Stimulated activated CD4-positive, alpha-beta T cell treated with anti-CD3 and anti-CD28 coated beads, Interleukin-12 subunit alpha, Interleukin-12 subunit beta, amount 100 ng/mL, for 4 hours (primary cell): ENCODE results near the gene CAMK1G.

Experiments used
- DNase-seq: peaks from one replicate; pipeline ENCODE4 v3.0.0-alpha.2; 2020

Gene CAMK1G

DNA sequence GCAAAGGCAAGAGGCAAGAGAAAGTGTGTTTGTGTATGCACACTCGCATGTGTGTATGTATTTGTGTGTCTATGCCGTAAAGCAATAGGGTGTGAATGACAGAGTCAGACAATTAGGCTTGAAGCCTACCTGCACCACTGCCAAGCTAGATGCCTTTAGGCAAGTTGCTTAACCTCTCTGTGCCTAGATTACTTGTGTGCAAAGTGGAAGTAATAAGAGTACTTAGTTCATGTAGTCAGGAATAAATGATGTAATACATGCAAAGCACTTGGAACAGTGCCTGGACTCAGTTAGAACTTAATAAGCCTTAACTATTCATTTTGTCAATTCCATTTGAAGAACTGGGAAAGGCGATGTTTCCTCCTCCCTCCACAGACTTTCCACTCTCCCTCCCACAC, 37.0 kb downstream of the CAMK1G start:
- no peak for DNase-seq

- DNase-seq, result no peak
Observed at GRCh38 chr1:209621286-209621685, 37.8 kb downstream of the CAMK1G start.

DNA sequence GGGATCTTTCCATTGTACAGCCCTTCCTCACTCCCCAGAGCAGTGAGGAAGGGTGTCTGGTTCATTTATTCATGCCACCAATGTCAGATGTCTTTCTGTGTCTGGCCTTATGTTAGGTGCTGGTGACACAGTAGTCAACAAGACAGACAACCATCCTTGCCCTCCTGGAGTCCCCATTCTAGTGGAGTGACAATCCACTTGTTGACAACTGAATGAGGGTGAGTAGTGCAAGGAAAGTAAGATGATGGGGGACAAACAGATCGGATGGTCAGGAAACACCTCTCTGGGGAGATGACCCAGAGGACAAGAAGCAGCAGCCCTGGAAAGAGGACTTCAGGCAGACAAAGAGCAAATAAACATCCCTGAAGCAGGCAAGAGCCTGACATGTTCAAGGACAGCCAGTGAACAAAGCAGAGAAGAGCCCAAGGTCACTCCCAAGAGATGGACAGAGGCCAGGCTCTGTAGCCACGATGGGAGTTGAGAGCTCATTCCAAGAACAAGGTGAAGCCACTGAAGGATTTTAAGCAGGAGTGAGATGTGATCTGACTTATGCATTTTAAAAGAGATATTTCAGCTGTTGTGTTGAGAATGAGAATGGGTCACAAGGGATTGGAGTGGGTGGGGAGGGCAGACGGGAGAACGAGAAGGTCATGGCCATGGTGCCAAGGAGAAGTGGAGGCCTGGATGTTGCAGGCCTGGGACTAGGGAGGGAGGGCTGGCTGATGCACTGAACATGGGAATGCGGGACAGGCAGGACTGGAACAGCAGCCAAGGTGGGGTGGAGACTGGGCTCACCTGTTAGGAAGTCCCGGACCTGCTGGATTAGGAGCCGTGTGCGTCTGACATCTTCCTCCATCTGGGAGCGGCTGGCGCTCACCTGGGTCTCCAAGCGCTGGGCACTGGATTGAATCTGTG, 38.5 kb downstream of the CAMK1G start:
- no peak for DNase-seq

DNA sequence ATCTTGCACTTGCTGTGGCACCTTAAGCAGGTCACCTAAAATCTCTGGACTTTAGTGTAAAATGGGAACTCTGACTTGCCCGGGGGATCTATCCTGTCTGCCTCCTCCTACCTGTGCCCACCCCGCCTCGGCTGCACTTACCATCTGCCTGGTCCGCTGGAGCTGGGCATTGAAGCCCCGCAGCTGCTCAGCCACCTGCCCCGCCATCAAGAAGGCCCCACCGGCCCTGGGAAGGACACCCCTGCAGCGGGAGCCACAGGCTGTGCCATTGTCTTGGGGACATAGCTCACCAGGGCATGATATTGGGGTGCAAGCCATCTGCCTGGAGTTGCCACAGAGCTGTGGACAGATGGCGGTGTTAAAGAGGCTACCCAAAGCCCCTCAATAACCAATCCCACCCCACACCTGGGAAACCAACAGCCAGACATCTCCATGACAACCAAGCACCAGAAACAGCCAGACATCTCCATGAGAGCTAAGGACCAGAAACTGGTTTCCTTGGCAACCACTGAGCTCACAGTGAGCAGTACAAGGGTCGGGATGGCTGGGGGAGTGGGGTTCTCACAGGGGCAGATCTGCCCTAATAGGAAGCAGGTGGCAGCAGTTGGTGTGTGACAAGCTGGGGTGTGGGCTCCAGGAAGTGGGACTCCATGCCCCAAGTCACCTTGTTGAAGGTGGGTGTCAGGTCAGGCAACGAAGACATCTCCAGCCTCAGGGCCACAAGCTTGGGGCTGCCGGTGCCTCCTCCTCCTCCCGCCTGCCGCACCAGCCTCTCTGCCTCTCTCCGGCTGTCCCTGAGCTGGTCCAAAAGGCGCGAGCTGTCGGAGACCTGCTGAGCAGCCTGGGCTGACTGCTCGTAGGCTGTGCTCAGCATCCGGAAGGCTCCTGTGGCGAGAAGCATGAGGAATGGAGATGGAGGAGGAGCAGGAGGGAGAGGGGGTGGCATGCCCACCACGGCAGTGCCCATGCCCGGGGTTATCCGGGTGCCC, 39.6 kb downstream of the CAMK1G start:
- DNase-seq, result no peak

DNA sequence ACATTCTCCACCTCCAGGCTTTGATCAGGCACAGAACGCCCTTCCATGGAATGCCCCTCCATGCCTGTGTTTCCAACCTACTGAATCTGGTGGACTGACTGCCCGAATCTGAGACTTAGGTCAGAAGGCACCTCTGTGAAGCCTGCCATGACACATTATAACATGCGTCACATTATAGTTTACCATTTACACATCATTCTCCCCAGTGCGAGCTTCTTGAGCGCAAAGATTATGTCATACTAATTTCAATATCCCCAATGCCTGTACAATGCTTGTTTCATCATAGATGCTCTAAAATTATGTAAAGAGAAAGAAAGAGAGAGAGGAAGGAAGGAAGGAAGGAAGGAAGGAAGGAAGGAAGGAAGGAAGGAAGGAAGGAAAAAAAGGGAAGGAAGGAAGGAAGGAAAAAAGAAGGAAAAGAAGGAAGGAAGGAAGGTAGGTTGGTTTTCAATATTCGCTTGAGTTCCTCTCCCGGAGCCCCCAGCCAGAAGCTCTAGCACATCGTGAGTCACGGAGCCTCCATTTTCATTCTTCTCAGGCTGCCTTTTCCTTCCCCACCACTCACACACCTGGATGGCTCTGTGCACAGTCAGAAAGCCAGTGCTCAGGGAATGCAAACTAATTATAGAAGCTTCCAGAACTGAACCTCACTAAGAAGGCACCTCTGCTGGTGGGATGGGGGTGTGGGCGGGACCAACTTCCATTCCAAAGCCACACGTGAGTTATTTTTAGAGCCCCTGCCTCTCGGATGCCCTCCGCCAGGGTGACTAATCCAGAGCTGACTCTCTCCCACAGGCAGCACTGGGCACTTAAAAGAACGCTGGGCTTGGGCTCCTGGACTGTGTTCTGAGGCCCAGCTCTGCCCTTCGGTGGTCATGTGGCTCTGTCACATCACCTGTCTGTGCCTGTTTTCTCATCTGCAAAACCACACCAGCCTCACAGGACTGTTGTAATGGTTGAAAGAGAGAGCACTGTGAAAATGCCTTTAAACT, 41.3 kb downstream of the CAMK1G start:
- no peak for DNase-seq

GRCh38 chr1:209625791-209626285, 42.3 kb downstream of the CAMK1G start:
- no peak for DNase-seq

DNA sequence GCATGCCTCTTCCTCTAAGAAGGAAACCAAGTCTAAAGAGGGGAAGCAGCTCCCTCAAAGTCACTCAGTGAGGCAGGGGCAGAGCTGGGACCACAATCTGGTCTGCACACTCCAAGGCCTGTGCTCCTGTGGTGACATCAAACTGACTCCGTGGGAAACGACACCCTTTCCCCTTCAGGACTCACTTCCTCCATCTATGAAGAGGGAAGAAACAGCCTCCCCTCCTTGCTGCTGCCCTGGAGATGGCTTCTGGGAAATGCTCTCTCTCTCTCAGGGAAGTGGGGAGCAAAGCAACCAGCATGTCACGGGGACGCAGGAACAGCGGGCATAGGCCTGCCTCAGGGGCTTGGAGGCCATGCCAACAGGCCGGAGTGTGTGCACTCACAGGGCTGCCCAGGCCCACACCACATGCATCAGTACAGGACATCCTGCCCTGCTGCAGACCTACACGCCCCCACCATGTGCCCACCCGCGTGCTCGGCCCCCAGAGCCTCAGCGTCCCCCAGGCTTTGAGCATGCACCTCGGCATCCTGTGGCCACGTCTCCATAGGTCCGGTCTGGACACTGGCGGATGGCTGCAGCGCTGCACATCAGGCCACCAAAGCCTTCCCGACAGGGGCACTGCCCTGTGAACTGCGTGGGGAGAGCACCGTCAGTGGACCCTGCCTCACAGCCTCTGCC, 43.0 kb downstream of the CAMK1G start:
- DNase-seq, result no peak

GRCh38 chr1:209627027-209627731, 43.7 kb downstream of the CAMK1G start:
- no peak for DNase-seq

DNA sequence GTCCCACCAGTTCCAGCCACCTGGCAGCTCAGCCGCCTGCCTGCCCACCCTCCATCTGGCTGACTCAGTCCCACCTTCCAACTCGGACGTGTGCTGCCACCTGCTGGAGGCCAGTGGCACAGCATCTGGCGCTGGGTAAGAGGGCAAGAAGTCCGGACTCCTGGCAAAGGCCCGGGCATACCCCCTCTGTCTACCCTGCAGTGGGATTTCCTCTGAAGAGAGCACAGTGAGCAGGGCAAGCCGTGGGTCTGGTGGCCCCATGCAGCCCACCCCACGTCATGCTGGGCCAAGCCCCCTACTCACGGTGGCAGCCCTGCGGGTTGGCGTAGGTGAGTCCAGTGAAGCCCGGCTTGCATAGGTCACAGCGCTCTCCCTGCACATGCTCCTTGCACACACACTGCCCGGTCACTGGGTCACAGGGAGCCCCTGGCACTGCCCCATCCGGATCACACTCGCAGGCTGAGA, 44.2 kb downstream of the CAMK1G start:
- peak; percentile 84 for DNase-seq

- no peak for DNase-seq
Observed at GRCh38 chr1:209628618-209629299, 45.2 kb downstream of the CAMK1G start.

- DNase-seq, result no peak
Observed at GRCh38 chr1:209629621-209630382, 46.3 kb downstream of the CAMK1G start.

GRCh38 chr1:209630383-209631225, 47.1 kb downstream of the CAMK1G start:
- DNase-seq, result no peak

GRCh38 chr1:209633335-209633997, 50.0 kb downstream of the CAMK1G start:
- no peak for DNase-seq

DNA sequence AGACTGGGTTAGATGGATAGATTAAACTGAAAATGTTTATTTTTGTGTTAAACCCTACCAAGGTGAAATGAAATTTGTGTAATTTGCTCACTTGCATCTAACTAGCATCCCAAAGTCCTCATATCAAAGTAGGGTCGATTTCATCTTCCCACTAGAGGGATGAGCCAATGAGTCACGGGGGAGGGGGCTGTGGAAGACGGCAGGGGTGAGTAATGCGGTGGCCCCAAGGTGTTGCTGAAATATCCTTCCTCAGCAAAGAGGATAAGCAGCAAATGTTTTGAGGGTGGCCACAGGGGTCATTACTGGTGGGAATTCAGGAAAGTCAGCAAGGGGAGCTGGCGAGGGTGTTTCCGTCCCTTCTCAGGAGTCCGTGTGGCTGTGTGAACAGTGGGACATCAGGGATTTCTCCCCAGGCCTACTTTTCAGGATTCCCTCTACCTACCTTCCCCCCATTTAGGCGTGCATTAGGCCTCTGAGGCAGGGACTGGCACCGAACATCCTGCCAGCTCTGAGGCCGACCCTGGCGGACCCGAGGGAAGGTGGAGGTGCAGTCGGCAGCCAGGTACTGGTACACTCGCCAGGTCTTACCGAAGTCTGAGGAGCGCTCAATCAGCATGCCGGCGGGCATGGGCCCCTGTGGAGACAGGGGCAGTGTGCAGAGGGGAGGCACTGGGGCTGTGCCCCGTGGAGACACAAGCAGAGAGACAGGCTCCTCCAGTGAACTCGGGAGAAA, 50.7 kb downstream of the CAMK1G start:
- no peak for DNase-seq

- no peak for DNase-seq
Observed at GRCh38 chr1:209635850-209636249, 52.3 kb downstream of the CAMK1G start.

- DNase-seq, result no peak
Observed at GRCh38 chr1:209641832-209642172, 58.3 kb downstream of the CAMK1G start.

DNA sequence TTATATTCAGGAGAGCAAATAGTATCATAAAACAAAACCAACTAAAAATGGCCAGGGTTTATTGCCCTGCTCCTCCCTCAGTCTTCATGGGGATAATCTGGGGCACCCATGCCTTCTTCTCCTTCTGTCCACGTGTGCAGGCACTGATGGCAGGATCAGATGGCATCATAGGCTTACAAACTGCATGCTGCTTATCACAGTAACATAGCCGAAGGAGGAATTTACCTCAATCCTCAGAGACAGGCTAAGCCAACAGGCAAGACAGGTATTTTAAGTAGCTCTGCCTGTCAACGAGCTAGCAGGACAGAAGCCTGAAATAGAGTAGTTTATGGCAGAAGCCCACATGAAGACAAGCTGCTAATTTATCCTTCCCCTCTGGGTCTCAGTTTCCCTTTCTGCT, 59.3 kb downstream of the CAMK1G start:
- no peak for DNase-seq
